BLaER1 treated with 17β-estradiol and CSF1 and Interleukin-3, amounts not matched to agents 10 nM and 100 nM (cell line): ENCODE measurements around the gene CACNA2D2.

Experiments used
- H3K27ac ChIP-seq, 11 experiments: shearing (Covaris generic); formaldehyde crosslinking; 2 replicates each; pipeline ENCODE4 v1.8.1; 2022
- H3K27me3 ChIP-seq, 11 experiments: shearing (Covaris generic); formaldehyde crosslinking; 2 replicates each; pipeline ENCODE4 v1.8.1; 2022
- H3K36me3 ChIP-seq, 11 experiments: shearing (Covaris generic); formaldehyde crosslinking; 2 replicates each; pipeline ENCODE4 v1.8.1; 2022
- H3K4me1 ChIP-seq, 10 experiments: shearing (Covaris generic); formaldehyde crosslinking; 2 replicates each; pipeline ENCODE4 v1.8.1; 2022
- H3K4me2 ChIP-seq, 11 experiments: shearing (Covaris generic); formaldehyde crosslinking; 2 replicates each; pipeline ENCODE4 v1.8.1; 2022
- H3K4me3 ChIP-seq, 10 experiments: shearing (Covaris generic); formaldehyde crosslinking; 2 replicates each; pipeline ENCODE4 v1.8.1; 2022
- H3K9ac ChIP-seq, 11 experiments: shearing (Covaris generic); formaldehyde crosslinking; 2 replicates each; pipeline ENCODE4 v1.8.1; 2022
- H3K9me3 ChIP-seq, 11 experiments: shearing (Covaris generic); formaldehyde crosslinking; replicated peaks in 1 of 11; 2 replicates each; pipeline ENCODE4 v1.8.1; 2022
- H4K20me1 ChIP-seq, 11 experiments: shearing (Covaris generic); formaldehyde crosslinking; 2 replicates each; pipeline ENCODE4 v1.8.1; 2022
- Cebpa-rat ChIP-seq, 11 experiments: shearing (Covaris generic); IDR thresholded peaks; 2 replicates each; pipeline ENCODE4 v1.8.1; 2022

Gene CACNA2D2

DNA sequence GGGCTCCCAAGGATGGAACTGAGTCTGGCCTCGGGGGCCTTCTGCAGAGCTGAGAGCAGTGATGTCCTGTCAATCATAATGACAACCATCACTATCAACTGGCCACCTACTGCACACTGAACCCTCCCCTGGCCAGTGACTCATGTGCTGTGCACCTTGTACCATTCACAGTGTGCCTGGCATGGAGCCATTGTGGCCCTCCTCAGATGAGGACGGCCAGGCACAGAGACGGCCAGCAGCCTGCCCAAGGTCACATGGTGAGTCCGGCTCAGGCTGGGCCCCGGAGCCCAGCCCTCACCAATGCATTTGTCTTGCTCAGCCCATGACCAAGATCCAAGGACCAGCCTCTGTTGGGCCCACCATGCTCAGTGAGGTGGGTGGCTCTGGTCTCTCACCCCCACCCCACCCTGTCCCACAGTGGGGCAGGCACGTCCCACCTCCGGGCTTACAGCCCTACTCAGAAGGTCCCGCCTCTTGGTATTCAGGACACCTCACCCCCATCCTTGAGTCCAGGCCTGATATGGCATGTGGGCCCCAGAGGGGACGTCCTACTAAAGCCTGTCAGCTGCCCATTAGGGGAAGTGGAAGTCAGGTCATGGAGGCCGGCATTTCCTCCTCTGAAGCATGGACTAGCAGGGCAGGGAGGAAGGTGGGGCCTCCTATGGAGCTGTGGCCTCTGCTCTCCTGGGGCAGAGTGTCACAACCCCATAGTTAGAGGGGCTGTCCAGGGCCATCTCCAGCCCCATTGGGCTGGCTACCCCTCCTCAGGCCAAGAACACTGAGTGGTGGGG is 108.2 kb downstream of the CACNA2D2 start:
- no peaks in the 10 kb centered on the region for H3K27me3 ChIP-seq
- H3K9ac ChIP-seq, result peak overlapping the region in 1 of 11 experiments; percentile 15; a peak in 1 of 22 replicates
- no peaks in the 10 kb centered on the region for H3K9me3 ChIP-seq
- TF ChIP-seq Cebpa-rat (IDR thresholded peaks at IDR 0.05), result no peak
- no peak overlapping the region for H3K4me3 ChIP-seq
- H3K4me1 ChIP-seq, result peaks cover 20 to 48% (median 37%) of the 10 kb centered on the region in 10 experiments
- H3K27ac ChIP-seq, result peak overlapping the region in 7 of 11 experiments; percentile 25 to 72 (median 52); a peak in 11 of 22 replicates
- H4K20me1 ChIP-seq, result 0 out of 22 replicates have a peak, but pooled peaks cover 0 to 7% (median 0%) of the 10 kb centered on the region in 11 experiments
- no peaks in the 10 kb centered on the region for H3K36me3 ChIP-seq
- H3K4me2 ChIP-seq, result peak overlapping the region in 8 of 11 experiments; percentile 20 to 89 (median 61); a peak in 13 of 22 replicates

DNA sequence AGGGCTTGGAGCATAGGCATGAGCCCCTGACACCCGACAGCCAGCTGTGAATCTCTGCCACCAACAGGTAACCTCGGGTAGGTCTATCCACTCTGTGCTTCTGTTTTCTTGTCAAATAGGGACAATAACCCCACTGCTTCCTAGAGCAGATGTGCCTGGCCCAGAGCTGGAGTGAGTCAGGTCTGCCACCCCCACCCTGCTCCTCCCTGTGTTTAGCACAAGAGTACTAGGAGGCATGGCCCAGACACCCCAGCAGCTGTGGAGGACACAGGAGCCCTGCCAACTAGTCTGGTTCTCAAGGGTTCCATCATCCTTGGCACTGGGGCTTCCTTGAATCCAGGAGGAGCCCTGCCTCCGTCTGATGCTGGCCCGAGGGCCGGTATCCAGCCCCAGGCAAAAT is 110.4 kb downstream of the CACNA2D2 start:
- H3K27ac ChIP-seq, result no peak overlapping the region
- peaks cover 0 to 7% (median 0%) of the 10 kb centered on the region in 11 experiments; a peak in 1 of 22 replicates for H4K20me1 ChIP-seq
- H3K4me3 ChIP-seq, result no peak overlapping the region
- no peak overlapping the region for H3K4me2 ChIP-seq
- no peak for TF ChIP-seq Cebpa-rat (IDR thresholded peaks at IDR 0.05)
- H3K36me3 ChIP-seq, result no peaks in the 10 kb centered on the region
- no peaks in the 10 kb centered on the region for H3K9me3 ChIP-seq
- H3K4me1 ChIP-seq, result peaks cover 17 to 44% (median 30%) of the 10 kb centered on the region in 10 experiments
- H3K27me3 ChIP-seq, result no peaks in the 10 kb centered on the region
- no peak overlapping the region for H3K9ac ChIP-seq

DNA sequence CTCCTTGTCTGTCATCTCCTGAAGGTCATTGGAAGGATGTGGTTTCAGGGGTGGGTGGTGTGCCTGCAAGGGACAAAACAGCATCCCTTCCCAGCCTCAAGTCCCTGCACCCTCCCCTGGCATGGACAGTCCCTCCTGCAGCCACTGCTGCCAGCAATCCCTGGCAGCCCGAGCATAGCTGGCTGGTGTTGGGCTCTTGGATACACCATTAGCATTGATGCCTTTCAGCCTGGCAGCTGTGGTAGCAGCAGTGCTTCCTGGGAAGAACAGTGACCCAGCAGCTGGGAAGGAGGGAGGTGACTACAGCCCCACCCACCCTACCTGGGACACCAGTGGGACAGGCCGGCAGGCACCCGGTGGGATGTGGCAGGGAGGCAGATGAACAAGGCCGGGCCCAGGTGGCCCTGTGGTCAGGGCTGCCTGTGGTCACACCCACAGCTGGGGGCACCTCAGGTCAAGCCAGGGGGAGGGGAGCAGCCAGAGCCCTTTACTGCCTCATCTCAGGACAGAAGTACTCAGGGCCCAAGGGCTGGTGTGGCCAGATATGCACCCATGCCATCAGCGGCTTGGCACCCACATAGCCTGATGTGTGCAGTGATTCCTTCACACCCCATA is 111.2 kb downstream of the CACNA2D2 start:
- TF ChIP-seq Cebpa-rat (IDR thresholded peaks at IDR 0.05), result no peak
- H3K27ac ChIP-seq, result no peak overlapping the region
- H3K9ac ChIP-seq, result no peak overlapping the region; a peak in 1 of 22 replicates
- no peaks in the 10 kb centered on the region for H3K9me3 ChIP-seq
- H3K4me1 ChIP-seq, result peaks cover 9 to 35% (median 23%) of the 10 kb centered on the region in 10 experiments
- no peaks in the 10 kb centered on the region for H3K27me3 ChIP-seq
- H3K4me3 ChIP-seq, result no peak overlapping the region
- peaks cover 0 to 7% (median 0%) of the 10 kb centered on the region in 11 experiments; a peak in 1 of 22 replicates for H4K20me1 ChIP-seq
- H3K4me2 ChIP-seq, result peak overlapping the region in 8 of 11 experiments; percentile 1 to 47 (median 30); a peak in 11 of 22 replicates
- no peaks in the 10 kb centered on the region for H3K36me3 ChIP-seq

DNA sequence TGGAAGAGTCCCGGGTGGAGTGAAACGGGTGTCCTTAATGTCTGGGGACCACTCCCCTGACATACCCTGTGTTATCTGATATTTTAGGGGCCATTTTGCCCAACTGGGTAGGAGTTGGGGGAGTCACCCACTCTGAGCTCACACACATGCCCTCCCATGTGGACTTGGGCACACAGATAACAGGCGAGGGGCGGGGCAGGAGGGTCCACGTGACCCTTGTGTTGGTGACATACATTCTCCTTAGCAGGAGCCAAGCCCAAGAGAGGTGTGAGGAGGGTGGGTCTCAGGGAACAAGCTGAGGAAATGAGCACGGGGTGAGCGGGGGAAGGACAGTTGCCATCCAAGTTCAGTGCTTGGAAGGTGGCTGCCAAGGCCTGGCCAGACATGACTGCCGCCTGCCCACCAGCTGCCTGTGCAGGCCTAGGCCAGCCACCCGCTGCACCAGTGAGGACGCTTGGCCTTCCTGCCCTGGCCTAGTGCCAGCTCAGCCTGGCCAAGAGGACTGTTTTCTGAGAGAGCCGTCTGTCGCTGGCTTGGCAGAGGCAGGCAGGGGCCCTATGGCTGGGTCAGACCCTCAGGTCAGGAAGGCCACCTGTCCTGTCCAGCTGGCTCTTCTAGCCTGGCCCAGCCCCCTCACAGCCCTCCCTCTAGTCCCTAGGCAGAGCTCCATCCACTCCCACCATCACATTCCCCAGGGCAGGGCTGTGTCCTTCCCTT is 112.8 kb downstream of the CACNA2D2 start:
- Histone ChIP-seq H3K27me3 (no peaks in the 10 kb centered on the region; a peak in 1 of 22 replicates), H3K9me3 (no peaks in the 10 kb centered on the region), H3K9ac (no peak overlapping the region), H4K20me1 (peaks cover 0 to 7% (median 0%) of the 10 kb centered on the region in 11 experiments; a peak in 1 of 22 replicates), H3K4me3 (no peak overlapping the region), H3K4me1 (peaks cover 5 to 28% (median 17%) of the 10 kb centered on the region in 10 experiments; a peak in 17 of 20 replicates), H3K4me2 (no peak overlapping the region), H3K36me3 (no peaks in the 10 kb centered on the region), H3K27ac (no peak overlapping the region)
- TF ChIP-seq Cebpa-rat (IDR thresholded peaks at IDR 0.05), result no peak

DNA sequence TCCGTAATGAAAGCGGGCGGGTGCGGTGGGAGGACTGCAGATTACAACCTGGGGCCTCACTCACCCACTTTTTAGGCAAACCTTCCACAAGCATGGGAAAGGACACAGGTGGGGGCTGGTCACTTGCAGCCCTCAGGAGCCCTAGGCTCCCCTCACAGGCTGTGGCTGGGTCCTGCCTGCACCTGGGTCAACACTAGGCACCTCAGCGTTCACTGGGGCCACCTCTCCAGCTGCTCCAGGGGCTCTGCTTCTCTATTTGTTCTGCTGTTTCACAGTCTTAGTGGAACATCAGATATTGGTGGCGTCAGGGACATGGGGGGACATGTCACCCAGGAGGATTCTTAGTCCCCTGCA is 114.0 kb downstream of the CACNA2D2 start:
- H3K9ac ChIP-seq, result no peak overlapping the region
- H3K9me3 ChIP-seq, result no peaks in the 10 kb centered on the region
- no peak overlapping the region for H3K27ac ChIP-seq
- H3K4me3 ChIP-seq, result no peak overlapping the region
- no peak overlapping the region for H3K4me2 ChIP-seq
- no peak for TF ChIP-seq Cebpa-rat (IDR thresholded peaks at IDR 0.05)
- H4K20me1 ChIP-seq, result no peaks in the 10 kb centered on the region; a peak in 1 of 22 replicates
- H3K4me1 ChIP-seq, result peaks cover 0 to 31% (median 11%) of the 10 kb centered on the region in 10 experiments; a peak in 15 of 20 replicates
- H3K36me3 ChIP-seq, result no peaks in the 10 kb centered on the region
- H3K27me3 ChIP-seq, result no peaks in the 10 kb centered on the region; a peak in 1 of 22 replicates

DNA sequence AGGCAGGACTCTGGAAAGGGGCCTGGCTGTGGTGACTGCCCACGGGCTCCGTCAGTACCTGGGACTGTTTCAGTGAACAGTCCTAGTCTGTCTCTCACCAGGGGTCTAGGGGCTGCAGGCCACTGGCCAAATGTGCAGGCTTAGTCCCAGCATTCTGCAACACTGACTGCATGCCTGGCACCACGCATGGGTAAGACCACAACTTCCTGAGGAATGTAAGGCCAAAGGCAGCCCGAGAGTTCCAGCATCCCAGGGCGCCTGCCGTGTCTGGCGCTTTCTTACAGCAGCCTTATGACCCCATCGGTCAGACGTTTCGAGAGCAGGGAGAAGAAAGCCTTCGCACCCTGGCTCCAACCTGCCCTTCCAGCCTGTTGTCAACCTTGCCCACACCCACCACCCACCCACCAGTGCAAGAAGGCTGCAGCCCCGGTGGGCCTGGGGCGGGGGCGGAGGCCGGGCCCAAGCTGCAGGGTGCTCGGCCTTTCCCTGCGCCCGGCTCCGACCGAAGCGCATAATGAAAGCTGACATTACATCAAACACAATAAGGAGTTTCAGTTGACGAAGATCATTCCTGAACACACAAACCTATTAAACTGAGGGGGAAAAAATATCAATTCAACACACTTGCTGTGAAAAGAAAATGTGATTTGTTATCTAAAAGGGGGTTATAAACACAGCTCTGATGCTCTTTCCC is 114.6 kb downstream of the CACNA2D2 start:
- Histone ChIP-seq H3K27me3 (no peaks in the 10 kb centered on the region; a peak in 1 of 22 replicates), H3K9ac (no peak overlapping the region), H3K36me3 (no peaks in the 10 kb centered on the region), H3K4me1 (peaks cover 0 to 31% (median 11%) of the 10 kb centered on the region in 10 experiments; a peak in 13 of 20 replicates), H3K4me2 (no peak overlapping the region), H3K9me3 (no peaks in the 10 kb centered on the region), H3K27ac (no peak overlapping the region), H4K20me1 (no peaks in the 10 kb centered on the region; a peak in 1 of 22 replicates), H3K4me3 (no peak overlapping the region)
- TF ChIP-seq Cebpa-rat (IDR thresholded peaks at IDR 0.05), result no peak

DNA sequence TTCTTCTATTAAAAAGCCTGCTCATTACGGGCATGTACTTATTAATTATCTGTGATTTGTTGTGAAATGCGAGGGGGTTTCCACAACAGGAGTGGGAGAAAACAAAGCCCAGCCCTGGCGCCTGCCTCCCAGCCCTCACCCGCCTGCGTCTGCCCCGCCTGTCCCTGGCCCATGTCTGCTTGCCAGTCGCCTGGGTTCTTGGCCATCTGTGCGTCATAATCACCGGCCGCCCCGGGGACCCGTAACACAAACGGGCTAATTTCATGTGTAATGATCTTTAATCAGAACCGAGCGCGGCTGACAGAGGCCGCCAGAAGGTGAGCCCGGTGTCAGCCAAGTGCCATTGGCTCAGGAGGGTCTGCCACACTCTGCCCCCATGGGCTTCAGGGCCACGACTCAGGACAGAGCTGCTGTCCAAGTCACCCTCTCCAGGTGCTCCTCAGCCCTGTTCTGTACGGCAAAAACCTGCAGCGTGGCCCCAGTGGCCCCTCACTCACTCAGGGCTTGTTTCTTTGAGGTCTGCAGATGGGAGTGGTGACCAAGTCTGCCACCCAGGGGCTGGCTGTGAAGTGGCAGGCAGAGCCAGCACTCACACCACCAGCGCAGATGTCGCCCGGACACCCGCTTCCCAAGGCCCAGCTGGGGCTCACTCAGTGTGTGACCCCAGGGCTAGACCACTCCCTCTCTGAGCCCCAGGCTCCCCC is 115.3 kb downstream of the CACNA2D2 start:
- Histone ChIP-seq H3K9ac (no peak overlapping the region), H4K20me1 (no peaks in the 10 kb centered on the region; a peak in 1 of 22 replicates), H3K4me1 (peaks cover 0 to 31% (median 11%) of the 10 kb centered on the region in 10 experiments; a peak in 13 of 20 replicates), H3K27ac (no peak overlapping the region), H3K4me2 (no peak overlapping the region), H3K36me3 (no peaks in the 10 kb centered on the region), H3K27me3 (no peaks in the 10 kb centered on the region; a peak in 1 of 22 replicates), H3K4me3 (no peak overlapping the region), H3K9me3 (no peaks in the 10 kb centered on the region)
- TF ChIP-seq Cebpa-rat (IDR thresholded peaks at IDR 0.05), result no peak

DNA sequence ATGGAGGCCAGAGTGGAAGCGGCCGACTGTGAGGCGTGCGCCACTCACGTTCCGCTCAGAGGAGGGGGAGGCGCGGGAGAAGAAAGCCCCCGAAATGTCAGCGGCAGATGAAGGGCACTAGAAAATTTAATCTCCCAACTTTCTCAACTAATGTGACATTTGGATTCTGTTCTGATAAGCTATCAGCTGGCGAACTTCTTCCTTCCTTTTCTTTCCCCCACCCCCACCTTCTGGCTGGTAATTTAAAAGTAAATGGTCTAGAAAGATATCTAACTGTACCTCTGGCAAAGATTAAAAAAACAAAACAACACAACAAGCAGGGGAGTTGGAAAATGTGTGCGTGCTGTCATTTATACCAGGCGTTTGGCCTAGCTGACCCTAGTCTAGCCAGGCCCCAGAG is 117.7 kb downstream of the CACNA2D2 start:
- H3K4me3 ChIP-seq, result no peak overlapping the region
- TF ChIP-seq Cebpa-rat (IDR thresholded peaks at IDR 0.05), result no peak

More for the DNA sequence above, 117.7 kb downstream of the CACNA2D2 start:
- Histone ChIP-seq H3K27ac (no peak overlapping the region), H3K36me3 (no peaks in the 10 kb centered on the region), H3K4me1 (peaks cover 0 to 27% (median 7%) of the 10 kb centered on the region in 10 experiments; a peak in 11 of 20 replicates), H3K9ac (no peak overlapping the region), H4K20me1 (no peaks in the 10 kb centered on the region; a peak in 1 of 22 replicates), H3K4me2 (no peak overlapping the region), H3K9me3 (no peaks in the 10 kb centered on the region), H3K27me3 (no peaks in the 10 kb centered on the region; a peak in 1 of 22 replicates)
